GM18520 (cell line): Measurements from ENCODE around the gene NSD2.
"Not testable (repeated sequence)": the region's sequence is repeated elsewhere in the genome, so short reads cannot be mapped to it uniquely, and the experiment has no call there.

ENCODE experiments used
- ATAC-seq: cut with Tn5 transposase; IDR thresholded peaks from one replicate; pipeline ENCODE4 v1.9.1; 2021; ENCODE audit not compliant: unreplicated experiment

The NSD2 gene

DNA sequence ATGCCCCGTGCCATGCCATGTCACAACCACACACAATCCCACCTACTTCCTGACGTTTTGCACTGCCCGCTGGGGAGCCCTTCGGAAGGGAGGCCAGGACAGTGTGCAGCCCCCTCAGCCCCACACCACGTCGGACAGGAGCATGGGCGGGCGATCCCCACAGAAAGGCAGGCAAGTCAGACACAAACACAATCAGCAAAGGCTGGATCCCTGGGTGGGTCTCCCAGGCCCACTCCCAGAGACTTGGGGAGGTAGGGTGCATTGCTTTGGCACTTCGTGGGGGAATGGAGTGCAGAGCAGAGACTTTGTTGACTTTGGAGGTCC is 29.3 kb upstream of the NSD2 start:
- no peak for ATAC-seq

DNA sequence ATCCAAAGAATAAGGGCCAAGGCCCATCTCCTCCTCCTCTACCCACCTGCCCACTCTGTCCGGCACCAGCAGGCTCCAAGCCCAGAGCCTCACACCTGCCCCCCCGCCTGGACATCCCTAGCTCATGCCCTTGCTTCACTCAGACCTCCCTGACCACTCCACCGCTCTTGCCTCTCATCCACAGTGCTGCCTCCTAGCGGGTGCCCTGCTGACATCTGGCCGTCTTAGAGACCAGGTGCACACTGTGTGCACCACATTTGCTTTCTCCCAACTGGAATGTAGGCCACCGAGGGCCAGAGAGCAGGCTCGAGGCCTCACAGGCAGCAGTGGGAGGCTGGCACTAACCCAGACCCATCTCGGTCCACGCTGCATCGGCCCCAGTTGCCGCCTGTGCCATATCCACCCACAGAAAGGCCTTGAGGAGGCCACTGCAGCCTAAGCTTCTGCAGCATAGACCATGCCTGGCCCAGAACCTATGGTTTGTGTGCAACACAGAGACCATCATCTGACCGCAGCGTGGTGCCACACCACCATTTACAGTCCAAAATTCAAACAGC is 28.8 kb upstream of the NSD2 start:
- ATAC-seq, result no peak

DNA sequence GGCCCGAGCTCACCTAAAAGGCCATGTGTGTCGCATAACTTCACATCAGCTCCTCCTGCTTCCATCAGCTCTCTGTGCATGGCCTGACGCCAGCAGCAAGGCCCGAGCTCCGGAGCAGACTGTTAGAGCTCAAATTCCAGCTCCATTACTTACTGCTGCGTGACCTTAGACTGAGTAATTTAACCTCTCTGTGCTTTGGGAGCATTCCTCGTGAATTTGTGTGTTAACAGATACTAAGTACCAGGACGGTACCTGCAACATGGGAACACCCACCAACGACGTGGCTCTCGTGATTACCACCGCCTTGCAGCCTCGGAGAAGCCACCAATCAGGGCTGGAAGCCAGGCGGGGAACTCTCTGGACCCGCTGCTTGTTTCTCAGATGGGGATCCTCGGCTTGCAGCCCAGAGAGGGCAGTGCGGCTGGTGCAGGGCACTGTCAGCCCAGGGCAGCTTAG is 28.2 kb upstream of the NSD2 start:
- ATAC-seq, result no peak

DNA sequence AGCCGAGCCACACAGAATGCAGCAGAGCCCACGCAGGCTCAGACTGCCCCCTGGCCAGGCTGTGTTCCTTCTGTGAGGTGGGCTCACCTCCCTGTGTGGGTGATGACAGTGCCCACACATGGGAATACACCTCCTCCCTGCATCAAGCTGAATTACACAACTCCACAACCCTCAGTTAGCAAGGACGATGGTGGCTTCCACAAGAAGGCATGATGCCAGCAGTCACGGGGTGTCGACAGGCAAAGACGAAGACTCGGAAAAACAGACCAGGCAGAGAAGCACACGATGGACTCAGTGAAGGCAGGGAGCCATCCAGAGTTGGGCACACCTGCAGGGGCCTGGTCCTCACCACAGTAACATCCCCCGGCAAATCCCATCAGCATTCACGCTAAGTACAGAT is 27.3 kb upstream of the NSD2 start:
- ATAC-seq, result no peak

DNA sequence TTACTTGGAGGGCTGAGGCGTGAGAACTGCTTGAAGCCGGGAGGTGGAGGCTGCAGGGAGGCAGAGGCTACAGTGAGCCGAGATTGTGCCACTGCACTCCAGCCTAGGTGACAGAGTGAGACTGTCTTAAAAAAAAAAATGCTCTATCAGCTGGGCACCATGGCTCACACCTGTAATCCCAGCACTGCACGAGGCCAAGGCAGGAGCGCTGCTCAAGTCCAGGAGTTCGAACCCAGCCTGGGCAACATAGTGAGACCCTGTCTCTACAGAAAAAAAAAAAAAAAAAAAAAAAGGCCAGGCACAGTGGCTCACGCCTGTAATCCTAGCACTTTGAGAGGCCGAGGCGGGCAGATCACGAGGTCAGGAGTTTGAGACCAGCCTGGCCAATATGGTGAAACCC is 26.6 kb upstream of the NSD2 start:
- not testable (repeated sequence) for ATAC-seq

DNA sequence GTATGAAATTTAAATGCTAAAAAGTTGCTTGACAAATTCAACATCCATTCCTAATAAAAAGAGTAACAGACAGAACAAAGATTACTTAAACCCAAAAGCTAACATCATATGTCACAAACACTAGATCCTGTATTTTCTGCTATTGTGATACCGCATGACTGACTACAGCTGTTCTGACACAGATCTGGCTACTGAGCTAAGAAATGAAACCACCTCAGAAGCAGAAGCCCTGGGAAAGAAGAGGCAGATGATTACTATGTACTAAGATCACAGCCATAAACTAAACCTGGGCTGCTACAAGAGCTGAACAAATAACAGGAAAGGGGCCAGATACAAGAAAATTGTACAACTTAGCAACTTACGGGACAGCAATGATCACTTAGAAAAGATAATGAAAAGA is 24.6 kb upstream of the NSD2 start:
- no peak for ATAC-seq

DNA sequence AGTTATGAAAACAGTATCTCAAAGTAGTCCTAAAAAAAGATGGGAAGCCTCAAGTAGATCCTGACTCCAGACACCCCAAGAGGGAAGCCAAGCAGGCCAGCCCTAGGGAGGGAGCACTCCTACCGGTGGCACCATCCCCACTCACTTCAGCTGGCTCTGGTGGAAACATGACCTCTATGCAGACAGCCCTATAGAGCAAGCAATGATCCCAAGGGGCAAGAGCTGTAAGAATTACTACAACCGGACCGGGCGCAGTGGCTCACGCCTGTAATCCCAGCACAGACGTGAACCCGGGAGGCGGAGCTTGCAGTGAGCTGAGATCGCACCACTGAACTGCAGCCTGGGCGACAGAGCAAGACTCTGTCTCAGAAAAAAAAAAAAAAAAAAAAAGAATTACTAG is 20.9 kb upstream of the NSD2 start:
- ATAC-seq, result no peak

DNA sequence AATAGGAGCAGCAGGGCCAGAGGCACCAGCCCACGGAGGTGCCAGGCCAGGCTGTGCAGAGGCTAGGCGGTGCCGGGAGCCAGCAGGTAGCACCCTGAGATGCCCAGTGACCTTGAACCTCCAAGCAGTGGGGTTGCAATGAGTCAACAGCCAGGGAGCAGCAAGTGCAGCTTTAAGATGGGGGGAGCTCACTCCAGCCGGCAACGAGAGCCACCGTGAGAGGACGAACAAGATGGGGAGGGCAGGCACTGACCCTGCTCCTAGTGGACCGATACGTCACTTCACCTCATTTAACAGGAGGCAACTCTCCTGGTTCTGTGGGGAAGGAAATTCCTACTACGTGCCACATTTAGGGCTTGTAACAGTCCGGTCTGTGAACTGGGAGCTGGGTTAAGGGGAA is 20.0 kb upstream of the NSD2 start:
- ATAC-seq, result no peak

DNA sequence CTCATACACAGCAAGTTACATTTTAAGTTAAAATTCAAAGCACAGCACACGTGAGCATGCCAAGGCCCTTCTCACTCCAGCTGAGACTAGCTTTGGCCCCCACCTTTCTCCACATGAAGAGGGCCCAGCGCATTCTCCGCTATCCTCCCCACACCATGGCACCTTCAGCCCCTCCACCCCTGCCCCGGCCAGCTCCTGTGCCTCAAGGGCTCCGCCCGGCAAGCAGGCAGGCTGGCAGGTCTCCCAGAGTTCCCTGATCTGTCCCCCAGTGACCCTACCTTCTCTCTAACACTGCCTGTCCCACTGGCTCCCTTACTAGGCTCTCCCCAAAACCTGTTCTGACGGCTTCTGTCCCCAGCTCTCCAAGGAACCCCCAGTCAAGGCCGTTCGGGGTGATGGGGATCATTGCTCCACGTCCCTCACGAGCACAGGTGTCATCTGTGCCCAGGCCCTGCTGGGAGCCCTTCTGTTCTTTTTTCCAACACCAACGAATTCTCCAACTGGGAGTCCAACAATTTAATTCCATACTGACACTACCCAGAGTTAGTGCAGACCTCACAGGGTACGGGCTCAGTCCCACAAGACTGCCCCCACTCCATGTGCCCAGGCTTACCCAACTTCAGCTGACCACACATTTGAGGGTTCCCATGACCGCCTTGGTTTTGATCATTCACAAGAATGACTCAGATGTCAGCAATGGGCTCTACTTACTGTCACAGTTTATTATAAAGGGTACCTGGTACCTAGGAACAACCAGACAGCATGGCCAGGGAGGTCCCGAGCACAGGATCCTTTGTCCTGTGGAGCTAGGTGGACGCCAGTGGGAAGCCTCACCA is 19.4 kb upstream of the NSD2 start:
- ATAC-seq, result no peak

DNA sequence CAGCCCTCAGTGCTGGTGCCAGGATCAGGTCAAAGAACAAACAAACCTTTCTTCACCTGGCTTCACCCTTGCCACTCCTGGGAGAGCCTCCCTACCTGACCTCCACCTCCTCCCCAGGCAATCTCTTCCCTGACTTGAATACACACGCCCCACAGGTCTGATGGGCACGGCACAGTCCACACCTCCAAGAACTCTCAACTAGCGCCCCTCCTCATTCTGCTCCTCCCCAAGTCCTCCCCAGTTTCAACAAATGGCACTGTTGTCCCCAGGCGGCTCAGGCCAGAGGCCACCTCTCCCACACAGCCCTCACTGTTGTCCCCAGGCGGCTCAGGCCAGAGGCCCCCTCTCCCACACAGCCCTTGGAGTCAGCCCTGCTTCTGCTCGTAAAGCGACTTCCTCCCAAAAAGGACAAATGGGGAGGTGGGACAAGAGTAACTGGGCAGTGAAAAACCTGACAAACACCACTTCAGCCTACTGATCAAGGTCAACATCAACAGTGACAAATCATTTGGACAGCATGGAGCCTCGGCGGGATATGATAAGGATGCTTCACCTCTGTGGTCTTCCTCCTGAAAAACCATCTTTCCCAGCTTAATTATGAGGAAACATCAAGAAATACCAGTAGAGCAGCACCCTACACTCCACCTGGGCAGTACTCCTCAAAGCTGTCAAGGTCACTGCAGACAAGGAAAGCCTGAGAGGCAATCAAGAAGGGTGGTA is 18.1 kb upstream of the NSD2 start:
- no peak for ATAC-seq

DNA sequence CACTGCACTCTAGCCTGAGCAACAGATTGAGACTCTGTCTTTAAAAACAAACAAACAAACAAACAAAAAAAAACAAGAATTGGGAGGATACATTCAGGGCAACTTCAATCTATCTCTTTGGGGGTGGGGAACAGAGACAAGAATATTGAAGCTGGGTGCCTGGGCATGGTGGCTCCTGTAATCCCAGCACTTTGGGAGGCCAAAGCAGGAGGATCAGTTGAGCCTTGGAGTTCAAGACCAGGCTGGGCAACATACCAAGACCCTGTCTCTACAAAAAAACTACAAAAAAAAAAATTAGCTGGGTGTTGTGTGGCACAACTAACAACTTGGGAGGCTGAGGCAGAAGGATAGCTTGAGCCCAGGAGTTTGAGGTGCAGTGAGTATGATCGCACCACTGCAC is 16.4 kb upstream of the NSD2 start:
- no peak for ATAC-seq

DNA sequence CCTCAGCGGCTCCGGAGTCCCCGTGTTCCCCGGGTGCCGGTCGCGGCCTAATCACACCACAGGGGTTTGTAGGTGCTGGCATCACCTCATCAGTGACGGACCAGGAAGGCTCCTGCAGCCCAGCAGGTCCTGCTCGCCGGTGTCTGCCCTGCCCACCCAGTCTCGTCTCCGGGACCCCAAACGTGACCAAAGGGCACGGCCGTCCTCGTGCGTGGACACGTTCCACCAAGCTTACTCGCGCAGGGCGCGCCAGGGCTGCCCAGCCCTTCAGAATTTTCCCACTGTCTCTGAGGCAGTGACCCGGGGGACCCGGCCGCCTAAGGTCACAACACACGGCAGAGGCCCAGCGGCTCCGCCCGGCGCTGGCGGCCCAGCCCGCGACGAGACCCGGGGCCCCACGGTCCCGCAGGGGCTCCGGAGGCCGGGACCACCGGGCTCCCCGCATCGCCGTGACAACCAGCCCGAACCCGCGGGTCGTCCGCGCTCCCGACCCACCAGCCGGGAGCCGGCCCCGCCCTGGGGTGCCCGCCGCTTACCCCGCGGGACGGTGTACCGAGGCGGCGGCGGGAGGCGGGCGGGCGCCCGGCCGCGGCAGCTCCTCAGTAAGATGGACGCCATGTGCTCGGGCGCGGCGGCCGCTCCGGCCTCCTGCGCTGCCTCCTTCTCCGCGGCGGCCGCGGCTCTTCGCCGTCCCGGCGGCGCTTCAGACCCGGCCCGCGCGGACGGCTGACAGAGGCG is 15.7 kb upstream of the NSD2 start:
- ATAC-seq, result no peak

DNA sequence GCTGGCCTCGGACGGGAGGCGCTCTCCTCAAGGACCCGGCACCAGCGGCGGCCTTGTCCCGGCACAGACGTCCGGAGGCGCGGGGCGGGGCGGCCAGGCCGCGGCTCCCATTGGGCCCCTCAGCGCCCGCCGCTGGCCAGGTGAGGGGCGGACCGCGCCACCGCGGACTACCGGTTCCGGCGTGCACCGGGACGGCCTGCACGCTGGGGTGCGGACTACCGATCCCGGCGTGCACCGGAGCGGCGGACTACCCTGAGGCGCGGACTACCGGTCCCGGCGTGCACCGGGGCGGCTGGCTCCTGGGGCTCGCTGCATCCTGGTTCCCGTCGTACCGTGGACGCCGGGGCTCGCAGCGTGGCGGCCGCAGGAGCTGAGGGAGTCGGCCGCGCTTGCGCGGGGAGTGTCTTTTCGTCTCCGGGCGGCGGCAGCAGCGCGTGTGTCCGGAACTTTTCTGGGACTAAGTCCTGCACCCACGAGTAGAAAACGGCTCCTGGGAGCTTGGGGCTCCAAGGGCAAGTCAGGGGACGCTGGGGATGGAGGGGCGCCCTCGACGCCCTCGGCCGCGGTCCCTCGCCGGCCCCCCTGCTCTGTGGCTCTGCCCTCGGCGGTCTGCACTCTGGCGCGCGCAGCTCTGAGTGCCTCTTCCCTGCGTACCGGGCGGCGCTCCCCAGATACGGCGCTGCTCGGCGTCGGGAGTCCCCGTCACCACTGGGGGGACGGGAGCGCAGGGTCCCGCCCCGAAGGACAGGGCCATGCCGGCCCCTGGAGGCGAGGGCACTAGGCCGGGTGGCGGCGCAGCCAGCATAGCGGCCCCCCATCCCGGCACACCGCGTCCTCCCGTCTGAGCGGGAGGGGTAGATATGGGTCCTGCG is 14.9 kb upstream of the NSD2 start, which contains the start of gene LETM1:
Gene LETM1 (minus strand): TSS at position 86 of the 872 bp plus-strand sequence. CDS start 206 bp downstream, outside the sequence.
- ATAC-seq, result peak; percentile 95

DNA sequence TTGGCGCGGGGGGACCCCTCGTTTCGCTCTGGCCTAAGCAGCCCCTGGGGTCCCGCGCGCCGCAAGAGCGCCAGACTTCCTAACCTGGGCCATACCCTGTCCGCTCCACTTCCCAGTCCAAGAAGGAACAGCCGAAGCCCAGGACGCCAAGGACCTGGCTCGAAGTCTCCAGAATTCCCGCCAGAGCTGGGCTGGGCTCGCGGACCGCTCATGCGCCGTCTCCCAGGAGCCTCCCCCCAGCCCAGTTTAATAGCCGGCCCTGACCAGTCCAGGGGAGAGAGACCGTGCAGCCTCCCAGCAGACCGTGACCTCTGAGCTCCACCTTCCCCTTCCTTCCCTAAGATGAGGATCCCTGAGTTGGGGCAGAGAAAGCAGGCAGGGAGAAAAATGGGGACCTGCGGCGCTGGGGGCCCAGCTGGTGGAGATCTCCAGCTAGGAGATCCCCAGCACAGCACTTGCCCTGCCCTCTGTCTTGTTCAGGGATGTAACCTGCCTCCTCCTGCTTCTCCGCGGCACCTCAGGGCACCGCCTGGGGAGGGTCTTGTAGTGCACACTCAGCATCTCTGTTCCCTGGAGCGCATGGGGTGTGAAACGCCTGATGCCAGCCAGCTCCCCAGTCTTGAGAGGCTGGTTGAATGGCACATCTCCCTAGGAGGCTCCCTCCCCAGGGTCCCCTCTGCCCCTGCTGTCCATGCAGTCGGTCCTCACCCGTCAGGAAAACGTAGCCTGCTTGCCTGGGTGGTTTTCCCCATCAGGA is 14.1 kb upstream of the NSD2 start:
- no peak for ATAC-seq

DNA sequence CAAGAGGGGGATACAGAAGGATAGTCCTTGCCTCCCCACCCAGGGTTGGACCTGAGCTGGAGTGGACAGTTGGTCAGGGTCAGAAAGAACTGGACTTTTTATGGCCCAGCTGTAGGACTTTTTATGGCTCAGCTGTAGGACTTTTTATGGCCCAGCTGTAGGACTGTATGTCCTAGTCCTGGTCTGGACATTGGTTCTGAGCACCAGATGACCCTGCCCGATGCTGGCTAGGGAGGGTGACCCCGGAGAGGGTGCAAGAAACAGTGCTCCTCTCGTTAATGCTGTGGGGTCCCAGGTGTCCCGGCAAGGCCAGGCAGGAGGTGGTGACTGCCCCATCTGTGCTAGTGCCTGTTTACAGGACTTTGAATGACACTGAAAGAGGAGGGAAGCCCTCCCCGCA is 13.3 kb upstream of the NSD2 start:
- ATAC-seq, result no peak

DNA sequence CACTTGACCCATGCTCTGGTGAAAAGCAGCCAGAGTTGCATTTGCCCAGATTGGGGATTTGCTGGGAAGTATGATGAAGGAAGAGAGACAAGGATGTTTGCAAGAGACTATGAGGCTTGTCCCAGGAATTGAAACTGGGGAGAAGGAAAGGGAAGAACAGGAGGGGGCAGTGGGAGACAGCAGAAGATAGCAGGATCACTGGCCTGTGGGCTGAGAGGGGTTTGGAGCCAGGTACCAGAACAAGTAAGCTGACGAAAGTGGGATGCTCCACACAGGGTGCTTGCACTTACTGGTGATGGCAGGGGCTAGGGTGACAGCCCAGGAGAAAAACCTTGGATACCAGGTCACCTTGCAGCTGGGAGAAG is 11.8 kb upstream of the NSD2 start:
- no peak for ATAC-seq

DNA sequence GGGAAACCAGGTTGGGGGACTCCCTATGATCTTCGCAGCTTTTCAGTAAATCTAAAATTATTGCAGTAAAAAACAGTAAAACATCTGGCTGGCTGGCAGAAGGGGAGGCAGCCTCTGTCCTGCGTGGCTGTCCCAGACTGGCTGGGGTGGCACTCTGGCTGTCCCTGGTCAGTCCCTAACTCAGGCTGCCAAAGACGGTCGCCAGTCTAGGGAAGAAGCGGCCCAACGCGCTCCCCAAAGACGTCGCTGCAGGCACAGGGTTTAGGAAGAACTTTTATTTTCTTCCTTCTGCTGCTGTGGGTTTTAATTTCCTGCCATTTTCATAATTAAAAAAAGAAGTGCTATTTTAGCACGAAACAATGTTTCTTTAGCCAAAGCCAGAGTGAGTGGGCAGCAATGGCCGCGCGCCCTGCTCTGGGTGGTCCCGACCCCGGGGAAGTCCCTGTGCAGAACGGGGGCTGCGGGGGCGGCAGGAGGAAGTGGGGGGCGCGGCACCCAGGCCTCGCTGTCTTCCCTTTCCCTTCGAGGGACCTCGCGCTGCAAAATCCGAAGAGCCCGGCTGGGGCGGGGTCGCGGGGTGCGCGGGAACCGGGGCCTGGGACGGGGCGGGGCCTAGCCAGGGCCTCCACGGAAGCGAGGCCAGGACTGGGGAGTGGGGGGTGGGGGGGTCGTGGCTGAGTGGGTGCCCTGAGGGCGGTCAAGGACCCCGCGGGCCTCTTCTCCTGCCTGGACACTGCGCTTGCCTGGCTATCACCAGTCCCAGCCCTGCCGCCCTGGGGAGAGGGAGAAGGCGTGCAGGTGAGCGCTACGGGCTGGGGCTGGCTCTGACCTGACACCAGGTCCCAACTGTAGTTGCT is 8.9 kb upstream of the NSD2 start:
- ATAC-seq, result no peak

DNA sequence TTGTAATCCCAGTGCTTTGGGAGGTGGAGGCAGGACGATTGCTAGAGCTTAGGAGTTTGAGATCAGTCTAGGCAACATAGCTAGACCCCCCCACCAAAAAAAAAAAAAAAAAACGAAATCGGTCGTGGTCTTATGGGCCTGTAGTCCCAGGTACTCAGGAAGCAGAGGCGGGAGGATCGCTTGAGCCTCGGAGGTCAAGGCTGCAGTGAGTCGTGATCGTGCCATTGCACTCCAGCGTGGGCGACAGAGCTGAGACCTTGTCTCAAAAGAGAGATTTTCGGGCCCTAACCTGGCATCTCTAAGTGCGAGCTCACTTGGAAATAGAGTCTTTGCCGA is 8.3 kb upstream of the NSD2 start:
- no peak for ATAC-seq
